GM19351 (cell line): ENCODE measurements around the gene LRRC27.
"Not testable (repeated sequence)": the region's sequence is repeated elsewhere in the genome, so short reads cannot be mapped to it uniquely, and the experiment has no call there.

Source experiments
- ATAC-seq: cut with Tn5 transposase; IDR thresholded peaks from one replicate; pipeline ENCODE4 v1.9.1; 2021; ENCODE audit warnings: mild to moderate bottlenecking, moderate library complexity; ENCODE audit not compliant: unreplicated experiment

Gene LRRC27

DNA sequence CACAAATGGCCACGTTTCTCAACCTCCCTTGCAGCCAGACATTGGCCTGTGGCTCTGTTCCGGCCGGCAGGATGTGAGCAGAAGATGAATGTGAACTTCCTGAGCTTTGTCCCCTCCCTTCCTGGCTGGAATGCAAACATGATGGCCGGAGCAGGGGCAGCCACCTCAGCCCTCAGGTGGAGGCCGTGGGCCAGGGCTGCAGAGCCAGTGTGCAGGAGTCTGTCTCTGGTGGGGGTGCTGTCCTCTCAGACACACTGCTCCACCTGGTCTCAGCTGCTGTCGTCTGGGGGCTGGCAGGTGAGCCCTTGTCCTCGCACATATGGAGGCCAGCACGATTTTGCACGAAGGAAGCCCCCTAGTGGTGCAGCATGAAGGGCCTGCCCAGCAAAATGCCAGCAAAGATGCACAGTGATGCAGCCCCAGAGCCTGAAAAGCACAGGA is 39.7 kb downstream of the LRRC27 start:
- no peak for ATAC-seq

DNA sequence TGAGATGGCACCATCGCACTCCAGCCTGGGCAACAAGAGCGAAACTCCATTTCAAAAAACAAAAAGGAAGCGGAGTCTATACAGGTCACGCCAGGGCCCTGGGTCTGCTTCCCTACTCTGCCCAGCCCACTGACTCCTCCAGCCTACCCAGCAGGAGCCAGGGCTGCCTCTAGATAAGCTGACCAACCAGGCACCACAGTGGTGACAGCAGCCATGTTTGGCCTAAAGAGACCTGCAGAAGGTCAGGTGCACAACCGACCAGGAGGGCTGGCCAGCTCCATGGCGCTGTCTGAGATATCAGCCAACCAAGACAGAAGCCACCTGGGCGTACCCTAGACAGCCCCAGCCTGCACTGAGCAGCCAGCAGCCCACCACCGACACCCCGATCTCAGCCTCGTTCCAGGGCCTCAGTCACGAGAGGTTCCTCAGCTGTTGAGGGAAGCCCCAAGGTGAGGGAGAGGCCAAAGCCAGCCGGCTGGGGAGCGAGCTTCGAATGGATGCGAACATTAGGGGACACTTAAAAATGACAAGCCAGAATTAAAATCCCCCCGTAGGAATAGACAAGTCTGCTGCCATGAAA is 40.6 kb downstream of the LRRC27 start:
- ATAC-seq: no peak

DNA sequence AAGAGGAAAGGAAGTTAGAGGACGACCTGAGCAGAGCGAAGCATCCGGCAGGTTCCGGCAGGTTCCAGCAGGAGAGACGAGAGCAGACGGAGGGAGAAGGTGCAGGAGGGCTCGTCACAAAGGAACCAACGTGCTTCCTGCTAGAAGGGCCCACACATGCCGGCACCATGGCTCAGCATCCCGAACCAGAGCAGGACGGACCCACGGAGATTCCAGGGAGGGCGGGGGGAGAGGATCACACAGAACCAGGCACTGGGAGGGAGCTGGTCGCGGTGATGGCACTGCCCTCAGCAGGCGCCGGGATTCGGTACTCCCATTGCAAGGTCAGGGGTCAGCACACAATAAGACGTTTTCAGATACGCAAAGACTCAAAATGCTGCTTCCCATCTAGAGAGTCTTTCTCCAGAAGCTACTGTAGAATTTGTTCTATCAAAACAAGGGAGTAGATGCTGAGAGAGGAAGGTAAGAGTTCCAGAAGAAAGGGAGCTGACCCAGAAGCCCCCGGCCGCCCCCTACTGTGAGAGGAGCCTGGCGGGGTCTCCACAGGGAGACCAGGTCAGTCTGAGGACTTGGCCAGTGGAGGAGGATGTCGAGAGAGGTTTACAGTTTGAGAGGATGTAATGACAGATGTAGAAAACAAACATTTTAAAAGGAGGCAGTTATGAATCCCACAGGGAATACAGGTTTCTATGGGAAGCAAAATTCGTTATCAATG is 41.4 kb downstream of the LRRC27 start:
- ATAC-seq: no peak

DNA sequence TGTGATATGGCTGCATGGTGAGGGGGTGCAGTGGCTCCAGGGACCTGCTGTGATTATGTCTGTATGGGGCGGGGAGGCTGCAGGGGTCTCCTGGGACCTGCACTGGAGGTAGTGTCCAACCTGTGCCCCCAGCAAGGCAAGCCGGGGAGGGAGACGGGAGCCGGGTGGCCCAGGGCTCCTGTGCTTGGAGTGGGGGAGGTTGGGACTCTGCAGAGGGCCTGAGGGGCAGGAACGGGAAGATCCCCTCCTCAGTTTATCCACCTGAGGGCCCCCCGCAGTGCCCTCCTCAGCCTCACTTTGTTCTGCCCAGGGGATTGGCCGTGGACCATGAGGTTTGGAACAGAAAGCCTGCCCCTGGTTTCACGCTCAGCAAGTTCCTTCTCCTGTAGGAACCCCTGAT is 42.2 kb downstream of the LRRC27 start:
- ATAC-seq: no peak

DNA sequence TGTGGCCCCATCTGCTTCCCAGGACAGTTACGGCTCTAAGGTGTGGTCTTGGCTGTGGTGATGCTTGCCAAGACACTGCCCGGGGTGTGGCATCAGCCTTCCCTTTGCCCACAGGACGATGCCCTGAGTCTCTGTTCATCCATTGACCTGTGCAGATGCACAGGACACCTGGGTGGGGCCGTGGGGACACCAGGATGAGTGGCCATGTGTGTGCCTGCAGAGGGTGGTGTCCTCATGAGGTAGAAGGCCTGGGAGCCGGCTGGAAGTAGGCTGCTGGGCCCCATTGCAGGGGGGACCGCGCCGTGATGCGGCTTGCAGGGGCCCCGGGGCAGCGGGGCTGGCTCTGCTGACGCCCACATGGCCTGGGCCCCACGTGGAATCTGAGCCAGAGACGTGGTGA is 42.6 kb downstream of the LRRC27 start:
- no peak for ATAC-seq

DNA sequence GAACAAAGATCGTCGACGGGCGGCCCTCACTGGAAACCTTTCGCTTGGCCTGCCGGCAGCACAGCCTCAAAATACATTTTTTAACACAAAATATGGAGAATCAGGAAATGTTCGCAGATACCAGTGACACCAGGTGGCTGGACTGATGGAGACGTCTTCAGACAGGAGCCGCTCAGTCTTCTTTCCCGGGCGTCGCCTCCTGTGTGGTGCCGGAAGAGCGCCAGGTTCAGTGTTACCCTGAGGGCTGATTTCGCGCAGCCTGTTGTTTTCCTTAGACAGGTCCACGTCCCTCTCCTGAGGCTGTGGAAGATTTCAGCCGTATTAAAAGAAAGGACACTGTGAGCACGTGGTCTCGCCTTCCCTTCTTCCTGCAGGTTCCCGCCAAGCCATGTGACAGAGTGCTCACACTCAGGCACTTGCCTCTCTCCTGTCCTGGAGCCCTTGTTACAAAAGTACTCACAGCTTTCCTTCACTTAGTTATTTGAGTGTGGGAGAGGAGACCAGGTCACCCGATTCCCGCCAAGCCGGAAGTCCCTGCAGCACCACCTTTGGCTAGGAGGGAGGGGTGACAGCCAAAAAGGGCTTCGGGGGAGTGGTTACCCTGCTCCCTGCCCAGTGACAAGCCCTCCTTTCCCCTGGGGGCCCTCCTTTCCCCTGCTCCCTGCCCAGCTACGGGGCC is 43.3 kb downstream of the LRRC27 start:
- no peak for ATAC-seq

DNA sequence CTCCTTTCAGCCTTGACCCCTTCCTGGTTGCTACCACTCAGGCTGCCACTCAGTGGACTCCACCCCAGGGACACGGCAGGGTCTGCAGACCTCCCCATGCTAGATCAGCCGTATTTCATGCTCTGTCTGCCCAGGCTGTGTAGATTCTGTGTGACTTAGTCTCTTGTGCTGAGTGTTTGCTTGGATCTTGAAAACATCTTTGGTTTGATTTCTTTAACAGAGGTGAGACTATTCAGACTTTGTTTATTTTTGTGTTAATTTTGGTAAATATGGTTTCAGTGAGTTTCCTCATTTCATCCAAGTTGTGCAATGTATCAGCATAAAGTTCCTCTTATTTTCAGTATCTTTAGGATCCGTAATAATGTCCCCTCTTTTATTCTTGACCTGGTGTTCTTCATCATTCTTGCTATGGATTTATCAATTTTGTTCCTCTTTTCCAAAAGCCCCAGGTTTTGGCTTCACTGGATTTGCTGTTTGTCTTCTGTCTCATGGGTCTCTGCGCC is 43.9 kb downstream of the LRRC27 start:
- no peak for ATAC-seq

DNA sequence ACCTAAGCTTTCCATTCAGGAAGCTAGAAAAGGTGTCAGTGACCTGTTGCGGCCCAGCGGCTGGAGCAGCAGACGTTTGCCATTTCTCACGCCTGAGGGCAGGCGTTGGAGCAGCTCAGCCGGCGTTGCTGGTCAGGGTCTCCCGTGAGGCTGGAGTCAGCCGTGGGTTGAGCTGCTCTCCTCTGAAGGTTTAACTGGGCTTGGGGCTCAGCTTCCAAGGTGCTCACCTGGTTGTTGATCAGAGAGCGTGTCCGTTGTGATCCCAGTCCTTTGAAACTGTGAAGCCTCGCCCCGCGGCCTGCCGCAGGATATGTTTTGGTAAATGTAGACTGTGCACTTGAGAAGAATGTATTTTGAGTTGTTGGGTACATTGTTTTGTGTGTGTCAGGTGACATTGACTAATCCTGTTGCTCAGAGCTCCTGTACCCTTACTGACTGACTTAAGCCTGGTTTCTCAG is 44.4 kb downstream of the LRRC27 start:
- no peak for ATAC-seq

DNA sequence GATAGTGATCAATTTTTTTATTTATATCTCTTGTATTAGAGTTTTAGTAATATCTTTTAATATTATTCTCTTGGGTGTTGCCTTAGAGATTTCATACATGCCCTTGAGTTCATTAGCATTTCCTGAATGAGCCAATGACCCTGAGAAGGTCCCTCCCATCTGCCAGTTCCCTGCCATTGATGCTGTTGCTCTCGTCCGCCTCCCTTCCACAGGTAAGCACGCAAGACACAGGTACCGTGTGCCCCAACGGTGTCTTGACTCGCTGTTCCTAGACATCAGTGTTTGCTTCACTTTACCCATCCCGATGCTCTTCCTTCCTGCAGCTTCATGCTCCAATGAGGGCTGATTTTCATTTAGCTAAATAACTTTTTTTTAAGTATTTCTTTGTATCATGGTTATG is 45.3 kb downstream of the LRRC27 start:
- no peak for ATAC-seq

DNA sequence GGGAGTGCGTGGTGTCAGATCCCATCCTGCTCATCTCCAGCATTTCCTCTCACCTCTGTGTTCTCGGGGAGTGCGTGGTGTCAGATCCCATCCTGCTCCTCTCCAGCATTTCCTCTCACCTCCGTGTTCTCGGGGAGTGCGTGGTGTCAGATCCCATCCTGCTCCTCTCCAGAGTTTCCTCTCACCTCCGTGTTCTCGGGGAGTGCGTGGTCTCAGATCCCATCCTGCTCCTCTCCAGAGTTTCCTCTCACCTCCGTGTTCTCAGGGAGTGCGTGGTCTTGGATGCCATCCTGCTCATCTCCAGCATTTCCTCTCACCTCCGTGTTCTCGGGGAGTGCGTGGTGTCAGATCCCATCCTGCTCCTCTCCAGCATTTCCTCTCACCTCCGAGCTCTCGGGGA is 47.0 kb downstream of the LRRC27 start:
- ATAC-seq: not testable (repeated sequence)

DNA sequence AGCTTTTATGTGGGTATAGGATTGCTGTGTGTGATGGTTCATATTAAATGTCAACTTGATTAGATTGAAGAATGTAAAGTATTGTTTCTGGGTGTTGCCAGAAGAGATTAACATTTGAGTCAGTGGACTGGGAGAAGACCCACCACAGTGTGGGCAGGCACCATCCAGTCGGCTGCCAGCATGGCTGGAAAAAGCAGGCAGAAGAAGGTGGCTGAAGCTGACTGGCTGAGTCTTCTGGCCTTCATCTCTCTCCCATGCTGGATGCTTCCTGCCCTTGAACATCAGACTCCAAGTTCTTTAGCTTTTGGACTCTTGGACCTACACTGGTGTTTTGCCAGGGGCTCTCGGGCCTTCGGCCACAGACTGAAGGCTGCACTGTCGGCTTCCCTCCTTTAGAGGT is 49.0 kb downstream of the LRRC27 start:
- ATAC-seq: not testable (repeated sequence)

DNA sequence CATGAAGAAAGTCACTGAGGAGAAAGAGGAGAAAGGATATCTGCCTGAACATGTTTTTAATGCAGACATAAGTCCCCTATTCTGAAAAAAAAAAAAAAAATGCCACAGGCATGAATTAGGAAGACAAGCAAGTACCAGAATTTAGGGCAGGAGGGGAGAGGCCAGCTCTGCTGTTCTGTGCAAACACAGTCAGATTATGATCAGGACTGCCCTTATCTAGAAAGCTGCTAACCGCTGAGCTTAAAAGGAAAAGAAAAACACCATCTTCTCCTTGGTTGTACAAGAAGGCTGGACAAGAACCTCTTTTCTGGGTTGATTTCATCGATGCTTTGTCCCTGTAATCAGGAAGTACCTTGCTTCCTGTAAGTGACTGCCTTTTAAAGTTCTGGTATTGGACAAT is 49.7 kb downstream of the LRRC27 start:
- no peak for ATAC-seq

DNA sequence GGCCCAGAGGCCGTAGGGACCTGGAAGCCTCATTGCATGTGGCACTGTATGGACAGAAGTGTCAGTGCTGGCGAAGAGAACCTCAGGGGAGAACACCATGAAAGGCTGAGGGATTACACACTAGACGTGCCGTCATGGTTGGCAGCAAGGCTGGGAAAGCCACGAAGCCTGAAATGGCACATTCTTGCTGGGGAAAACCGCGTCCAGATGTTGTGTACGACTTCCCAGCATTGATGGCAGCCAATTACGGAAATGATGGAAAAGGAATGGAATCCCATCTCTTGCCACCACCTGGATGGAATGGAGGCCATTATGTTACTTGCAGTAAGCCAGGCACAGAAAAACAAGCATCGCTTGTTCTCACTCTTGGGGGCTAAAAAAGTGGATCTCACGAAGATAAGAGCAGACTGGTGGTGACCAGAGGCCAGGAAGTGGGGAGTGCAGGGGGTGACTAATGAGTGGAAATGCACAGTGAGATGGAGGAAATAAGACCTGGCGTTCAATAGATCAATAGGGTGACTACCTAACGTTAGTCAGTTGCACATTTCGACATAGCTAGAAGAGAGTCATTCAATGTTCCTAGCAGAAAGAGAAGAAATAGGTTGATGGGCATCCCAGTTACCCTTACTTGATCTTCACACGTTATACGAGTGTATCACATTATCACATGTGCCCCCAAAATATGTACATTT is 50.4 kb downstream of the LRRC27 start:
- no peak for ATAC-seq

DNA sequence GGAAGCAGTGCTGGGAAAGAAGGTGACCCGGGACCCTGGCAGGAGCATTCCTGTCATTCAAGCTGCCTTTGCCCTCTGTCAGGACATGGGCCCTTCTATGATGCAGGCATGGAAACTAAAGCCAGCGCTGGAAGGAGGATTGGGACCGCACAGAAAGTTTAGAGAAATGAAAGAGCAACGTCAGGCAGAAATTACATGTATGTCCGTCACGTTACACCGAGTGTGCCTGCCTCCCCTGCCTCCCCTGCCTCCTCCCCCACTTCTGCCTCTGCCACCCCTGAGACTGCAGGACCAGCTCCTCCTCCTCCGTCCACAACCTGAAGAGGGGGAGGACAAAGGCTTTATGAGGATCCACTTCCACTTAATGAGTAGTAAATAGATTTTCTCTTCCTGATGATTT is 51.1 kb downstream of the LRRC27 start:
- no peak for ATAC-seq

DNA sequence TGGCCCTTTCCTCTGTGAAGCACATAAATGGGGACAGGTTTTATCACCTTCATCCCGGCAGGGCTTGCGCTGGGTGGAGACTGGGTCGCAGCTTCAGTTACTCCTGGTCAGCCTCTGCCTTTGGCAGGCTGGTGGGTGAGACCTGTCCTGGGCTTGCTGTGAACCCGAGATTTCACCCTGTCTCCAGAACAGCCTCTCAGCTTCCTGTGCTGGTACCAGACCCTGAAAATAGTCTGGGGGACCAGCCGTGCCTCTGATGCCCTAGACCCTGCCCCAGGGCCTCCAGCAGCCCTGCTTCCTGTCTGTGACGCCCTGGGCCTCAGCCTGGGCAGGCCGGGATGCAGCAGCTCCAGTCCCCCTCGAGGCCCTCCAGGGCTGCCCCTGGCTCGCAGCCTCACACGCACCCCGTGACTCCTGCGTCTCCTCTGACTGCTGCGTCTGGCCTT is 51.8 kb downstream of the LRRC27 start:
- ATAC-seq: no peak

DNA sequence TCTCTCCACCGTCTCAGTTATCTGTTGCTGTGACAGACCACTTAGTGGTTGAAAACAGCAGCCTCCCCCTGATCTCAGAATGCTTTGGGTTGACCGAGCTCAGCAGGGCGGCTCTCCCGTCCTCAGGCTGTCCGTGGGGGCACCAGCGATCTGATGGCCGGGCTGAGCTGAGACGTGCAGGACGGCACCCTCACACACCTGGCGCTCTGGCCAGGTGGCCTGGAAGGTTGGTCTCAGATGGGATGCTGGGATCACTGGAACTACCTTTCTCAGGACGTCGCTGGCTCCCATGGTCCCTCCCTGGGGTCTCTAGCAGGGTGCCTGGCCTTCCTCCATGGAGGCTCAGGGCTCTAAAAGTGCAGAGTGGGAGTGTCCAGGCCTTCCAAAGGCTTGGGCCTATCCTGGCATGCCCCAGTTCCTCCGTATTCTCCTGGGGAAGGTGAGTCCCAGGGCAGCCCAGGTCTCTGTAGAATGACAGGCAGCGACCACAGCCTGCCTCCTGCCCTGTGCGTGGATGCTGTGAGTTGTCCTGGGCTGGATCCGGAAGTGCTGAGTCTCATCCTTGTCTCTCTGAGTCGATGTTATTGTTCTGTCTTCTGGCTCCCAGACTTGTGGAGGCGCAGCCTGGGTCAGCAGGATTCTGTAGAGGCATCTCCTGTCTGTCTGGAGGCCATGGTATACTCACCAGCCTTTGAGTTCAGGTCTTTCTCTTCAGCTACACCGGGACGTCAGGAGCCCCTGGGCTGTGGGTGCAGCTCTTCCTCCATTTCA is 52.8 kb downstream of the LRRC27 start:
- no peak for ATAC-seq

DNA sequence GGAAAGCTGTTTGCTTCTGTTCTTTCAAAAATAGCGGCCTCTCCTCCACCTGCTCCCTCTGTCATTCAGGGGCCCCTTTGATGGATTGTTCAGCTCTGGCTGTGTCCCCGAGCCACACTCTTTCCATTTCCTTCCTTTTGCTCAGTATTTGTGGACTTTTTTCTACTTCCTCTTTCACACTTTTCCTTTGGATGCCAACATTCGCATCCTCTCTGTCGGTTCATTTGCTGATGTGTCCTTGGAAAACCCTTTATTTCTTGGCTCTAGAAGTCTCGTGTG is 53.3 kb downstream of the LRRC27 start:
- no peak for ATAC-seq

DNA sequence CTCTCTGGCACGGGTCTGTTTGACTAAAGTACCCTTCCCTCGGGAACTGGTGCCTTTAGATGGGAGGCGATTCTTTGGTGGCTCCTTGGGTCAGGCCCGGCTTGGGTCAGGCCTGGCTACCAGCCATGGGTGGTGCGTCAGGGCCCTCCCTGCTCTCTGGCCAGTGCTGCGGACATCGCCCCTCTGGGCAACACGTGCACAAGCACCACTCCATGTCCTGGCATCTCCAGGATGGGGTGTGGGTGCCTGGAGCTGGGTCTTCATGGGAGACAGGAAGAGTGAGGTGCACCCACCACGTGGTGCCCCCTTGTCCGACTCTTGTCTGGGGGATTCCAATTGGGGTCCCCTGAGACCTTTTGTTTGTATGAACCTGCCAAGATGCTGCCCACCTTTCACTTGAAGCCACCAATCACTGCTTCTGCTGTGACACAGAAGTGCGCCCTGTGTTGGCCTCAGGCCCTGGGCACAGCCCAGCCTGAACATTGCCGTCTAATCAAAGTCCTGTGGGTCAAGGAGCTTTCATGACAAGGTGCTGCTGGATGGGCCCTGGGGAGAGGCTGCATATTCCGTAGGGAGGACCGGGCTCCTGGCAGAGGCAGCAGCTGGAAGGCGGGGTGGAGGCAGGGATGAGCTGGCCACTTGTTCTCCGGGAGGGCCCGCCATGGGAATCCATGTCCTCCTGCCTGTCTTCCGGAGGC is 53.9 kb downstream of the LRRC27 start:
- ATAC-seq: no peak

DNA sequence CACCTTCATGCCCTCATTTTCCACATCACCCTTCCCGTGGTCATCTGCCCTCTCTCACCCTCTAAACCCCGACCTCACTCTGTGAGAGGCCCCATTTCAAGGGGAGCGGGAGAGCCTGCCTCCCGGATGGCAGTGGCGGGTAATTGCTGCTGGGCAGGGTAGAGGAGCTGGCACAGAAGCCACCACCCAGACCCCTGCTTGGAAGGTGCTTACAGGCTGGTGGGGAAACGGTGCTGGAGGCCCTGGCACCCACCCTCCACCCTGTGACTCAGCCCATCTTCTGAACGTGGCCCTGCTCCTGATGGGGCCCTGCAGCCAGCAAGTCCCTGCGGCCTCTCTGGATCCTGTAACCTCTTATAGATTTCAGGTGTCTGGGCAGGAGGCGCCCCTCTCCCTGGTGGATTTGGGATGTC is 54.4 kb downstream of the LRRC27 start:
- no peak for ATAC-seq

DNA sequence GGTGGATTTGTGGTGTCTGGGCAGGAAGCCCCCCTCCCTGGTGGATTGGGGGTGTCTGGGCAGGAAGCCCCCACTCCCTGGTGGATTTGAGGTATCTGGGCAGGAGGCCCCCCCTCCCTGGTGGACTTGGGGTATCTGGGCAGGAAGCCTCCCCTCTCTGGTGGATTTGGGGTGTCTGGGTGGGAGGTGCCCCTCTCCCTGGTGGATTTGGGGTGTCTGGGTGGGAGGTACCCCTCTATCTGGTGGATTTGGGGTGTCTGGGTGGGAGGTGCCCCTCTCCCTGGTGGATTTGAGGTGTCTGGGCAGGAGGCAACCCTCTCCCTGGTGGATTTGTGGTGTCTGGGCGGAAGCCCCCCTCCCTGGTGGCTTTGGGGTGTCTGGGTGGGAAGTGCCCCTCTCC is 54.9 kb downstream of the LRRC27 start:
- not testable (repeated sequence) for ATAC-seq
